H1 (cell line): ENCODE measurements around the gene SCARB1. TPM values are rescaled to one million over a fixed set of nuclear protein-coding genes. Genes with fewer than 3 reads are reported as not detected.

Experiments used
- CTCF ChIA-PET: fragments of 300-600 bp; sonication (Branson Sonifier 250); formaldehyde crosslinking; loops from one replicate; lab custom pipeline; 2021; ENCODE audit not compliant: partially characterized antibody; lab: Charles Lee
- POLR2A ChIA-PET: fragments of 300-600 bp; sonication (Branson Sonifier 250); formaldehyde crosslinking; loops from one replicate; lab custom pipeline; 2021; ENCODE audit warnings: inconsistent platforms; ENCODE audit not compliant: partially characterized antibody; lab: Charles Lee
- DNase-seq, 2 experiments: peaks; one replicate each; pipeline versions ENCODE4 v3.0.0 to v3.0.0-alpha.2; 2010 to 2022; ENCODE audit warnings: low spot score in 2 of 2, low read depth in 1 of 2, mixed read lengths in 1 of 2
- FAIRE-seq: peaks from 2 replicates; lab custom pipeline; 2011; peaks lifted over from hg19 to GRCh38; lab: Jason Lieb, UNC
- H2AFZ ChIP-seq: 2 replicates; pipeline ENCODE4 v1.8.1; 2012; ENCODE audit warnings: low read length, inconsistent platforms
- H2AK5ac ChIP-seq: 2 replicates; pipeline ENCODE4 v1.6.1; 2013; ENCODE audit warnings: low read depth, low read length
- H2BK120ac ChIP-seq: replicated peaks from 2 replicates; pipeline ENCODE3; 2013; ENCODE audit warnings: low read depth, low read length, inconsistent platforms
- H2BK12ac ChIP-seq: 2 replicates; pipeline ENCODE4 v1.6.1; 2013; ENCODE audit warnings: low read depth, low read length
- H2BK15ac ChIP-seq: 2 replicates; pipeline ENCODE4 v1.6.1; 2013; ENCODE audit warnings: low read length
- H2BK20ac ChIP-seq: 2 replicates; pipeline ENCODE4 v1.6.1; 2013; ENCODE audit warnings: low read length
- H2BK5ac ChIP-seq: 2 replicates; pipeline ENCODE4 v1.6.1; 2013; ENCODE audit warnings: low read depth, low read length
- H3K14ac ChIP-seq: 2 replicates; pipeline ENCODE4 v1.6.1; 2013; ENCODE audit warnings: inconsistent platforms; ENCODE audit not compliant: insufficient read length
- H3K18ac ChIP-seq: 2 replicates; pipeline ENCODE4 v1.6.1; 2013; ENCODE audit warnings: low read length; ENCODE audit errors: extremely low read depth
- H3K23ac ChIP-seq: 2 replicates; pipeline ENCODE4 v1.6.1; 2013; ENCODE audit warnings: inconsistent platforms; ENCODE audit not compliant: insufficient read length
- H3K23me2 ChIP-seq: 2 replicates; pipeline ENCODE4 v1.6.1; 2013; ENCODE audit warnings: low read depth, low read length
- H3K27ac ChIP-seq: 2 replicates; pipeline ENCODE4 v1.6.1; 2011; ENCODE audit warnings: low read depth, low read length, inconsistent platforms
- H3K27me3 ChIP-seq, 4 experiments: replicated peaks in 1 of 4; 1 replicate in 1 of 4; 2 replicates in 3 of 4; pipeline versions ENCODE4 v1.6.1 to v1.8.1; 2011 to 2013; ENCODE audit warnings: low read length in 3 of 4, mild to moderate bottlenecking in 3 of 4, inconsistent platforms in 2 of 4, mixed read lengths in 2 of 4, moderate library complexity in 1 of 4; ENCODE audit not compliant: control insufficient read depth in 3 of 4, insufficient read depth in 3 of 4; ENCODE audit errors: extremely low read depth in 1 of 4
- H3K36me3 ChIP-seq, 4 experiments: 2 replicates each; pipeline versions ENCODE4 v1.6.1 to v1.8.1; 2011 to 2013; ENCODE audit warnings: mild to moderate bottlenecking in 4 of 4, low read length in 3 of 4, moderate library complexity in 2 of 4, control low read depth in 1 of 4, inconsistent platforms in 1 of 4; ENCODE audit not compliant: insufficient read depth in 4 of 4, control insufficient read depth in 2 of 4
- H3K4ac ChIP-seq: replicated peaks from 2 replicates; pipeline ENCODE3; 2013; ENCODE audit warnings: low read length, low read depth, mixed read lengths, inconsistent platforms; ENCODE audit not compliant: insufficient read length
- H3K4me1 ChIP-seq, 4 experiments: replicated peaks in 1 of 4; 1 replicate in 1 of 4; 2 replicates in 3 of 4; pipeline versions ENCODE4 v1.6.1 to v1.8.1; 2011 to 2013; ENCODE audit warnings: low read length in 3 of 4, inconsistent platforms in 2 of 4, mixed read lengths in 1 of 4; ENCODE audit not compliant: insufficient read depth in 4 of 4, control insufficient read depth in 3 of 4
- H3K4me2 ChIP-seq, 2 experiments: 2 replicates each; pipeline versions ENCODE4 v1.6.1 to v1.8.1; 2011 to 2013; ENCODE audit warnings: low read depth in 2 of 2, low read length in 2 of 2, control low read depth in 1 of 2, inconsistent platforms in 1 of 2, mild to moderate bottlenecking in 1 of 2; ENCODE audit not compliant: insufficient read depth in 1 of 2
- H3K4me3 ChIP-seq, 4 experiments: fragments of 200-600, 300-600 bp in 1 of 4; sonication (generic), shearing (Covaris generic), sonication (Bioruptor Twin) in 1 of 4; 2 replicates each; pipeline versions ENCODE4 v1.5.1 to v1.8.1; 2011 to 2016; ENCODE audit warnings: low read length in 4 of 4, low read depth in 3 of 4, control low read depth in 2 of 4, inconsistent platforms in 2 of 4, mild to moderate bottlenecking in 2 of 4, mixed read lengths in 1 of 4, moderate library complexity in 1 of 4; ENCODE audit not compliant: insufficient read depth in 2 of 4; ENCODE audit errors: extremely low read depth in 1 of 4
- H3K56ac ChIP-seq: replicated peaks from 2 replicates; pipeline ENCODE3; 2013; ENCODE audit warnings: low read depth, mild to moderate bottlenecking, mixed read lengths, low read length, inconsistent platforms; ENCODE audit not compliant: insufficient read length
- H3K79me1 ChIP-seq: 2 replicates; pipeline ENCODE4 v1.6.1; 2013; ENCODE audit warnings: low read depth, low read length, control low read depth
- H3K79me2 ChIP-seq, 2 experiments: 2 replicates each; pipeline versions ENCODE4 v1.6.1 to v1.8.1; 2012 to 2013; ENCODE audit warnings: low read length in 2 of 2, mild to moderate bottlenecking in 2 of 2, inconsistent platforms in 1 of 2; ENCODE audit not compliant: insufficient read depth in 2 of 2, control insufficient read depth in 1 of 2
- H3K9ac ChIP-seq, 4 experiments: replicated peaks in 1 of 4; 1 replicate in 1 of 4; 2 replicates in 3 of 4; pipeline versions ENCODE4 v1.6.1 to v1.8.1; 2011 to 2013; ENCODE audit warnings: low read depth in 3 of 4, low read length in 3 of 4, control low read depth in 2 of 4, mild to moderate bottlenecking in 2 of 4, moderate library complexity in 2 of 4, inconsistent platforms in 1 of 4; ENCODE audit errors: extremely low read depth in 1 of 4
- H3K9me3 ChIP-seq, 2 experiments: 2 replicates each; pipeline versions ENCODE4 v1.6.1 to v1.8.1; 2012 to 2013; ENCODE audit warnings: mild to moderate bottlenecking in 2 of 2, moderate library complexity in 2 of 2, control low read depth in 1 of 2, inconsistent platforms in 1 of 2, low read depth in 1 of 2, low read length in 1 of 2, mixed read lengths in 1 of 2; ENCODE audit not compliant: insufficient read depth in 2 of 2
- H4K20me1 ChIP-seq, 2 experiments: replicated peaks in 1 of 2; 2 replicates each; pipeline versions ENCODE3 to v1.8.1; 2011 to 2013; ENCODE audit warnings: inconsistent platforms in 2 of 2, low read length in 2 of 2, mild to moderate bottlenecking in 1 of 2; ENCODE audit not compliant: insufficient read depth in 2 of 2, control insufficient read depth in 1 of 2
- H4K5ac ChIP-seq: 2 replicates; pipeline ENCODE4 v1.6.1; 2013; ENCODE audit warnings: low read length, low read depth, mixed read lengths, inconsistent platforms; ENCODE audit not compliant: insufficient read length
- H4K8ac ChIP-seq: 2 replicates; pipeline ENCODE4 v1.8.0; 2013; ENCODE audit warnings: mild to moderate bottlenecking, moderate library complexity, low read length, inconsistent platforms; ENCODE audit not compliant: insufficient read depth; ENCODE audit errors: extremely low read depth
- H4K91ac ChIP-seq: replicated peaks from 2 replicates; pipeline ENCODE3; 2013; ENCODE audit warnings: low read length, mixed read lengths, inconsistent platforms; ENCODE audit not compliant: insufficient read length
- CTCF ChIP-seq, 3 experiments: IDR thresholded peaks; 1 replicate in 2 of 3; 2 replicates in 1 of 3; pipeline versions ENCODE4 v1.5.1 to v1.6.1; 2011; ENCODE audit warnings: low read length in 3 of 3, mild to moderate bottlenecking in 3 of 3, inconsistent platforms in 2 of 3, low read depth in 1 of 3, moderate library complexity in 1 of 3; ENCODE audit not compliant: insufficient read depth in 1 of 3; ENCODE audit errors: control extremely low read depth in 1 of 3
- FOSL1 ChIP-seq: IDR thresholded peaks from 2 replicates; pipeline ENCODE4 v1.6.1; 2011; ENCODE audit warnings: mild to moderate bottlenecking, low read depth, low read length, moderate library complexity; ENCODE audit not compliant: insufficient read depth
- KDM5A ChIP-seq: fragments of 200-600 bp; IDR thresholded peaks from 2 replicates; pipeline ENCODE4 v1.7.1; 2012; ENCODE audit warnings: mild to moderate bottlenecking, low read length, inconsistent platforms, mixed read lengths
- SIRT6 ChIP-seq: IDR thresholded peaks from one replicate; pipeline ENCODE4 v1.7.1; 2012; ENCODE audit warnings: low read length, inconsistent platforms
- WGBS, 2 experiments: shearing (Covaris generic) in 1 of 2; methylation state at CpG; one replicate each; pipeline versions ENCODE4 v1.1.6 to v1.1.7; 2013 to 2015; ENCODE audit warnings: low lambda C conversion rate in 2 of 2, mixed read lengths in 2 of 2, inconsistent platforms in 1 of 2, low coverage in 1 of 2, missing lambda C conversion rate in 1 of 2; ENCODE audit not compliant: insufficient replicate concordance in 2 of 2, insufficient coverage in 1 of 2, insufficient read length in 1 of 2; ENCODE audit errors: extremely low coverage in 1 of 2, missing lambda C conversion rate in 1 of 2; 5-methylcytosine and 5-hydroxymethylcytosine counted together
- polyA plus RNA-seq, 7 experiments: library from polyadenylated mRNA; depleted of rRNA in 3 of 7; stranded (reverse) in 5 of 7; unstranded in 2 of 7; fragments of >200 nt in 5 of 7; fragments of 200-250 nt in 2 of 7; gene quantifications; 1 replicate in 5 of 7; 2 replicates in 1 of 7; 4 replicates in 1 of 7; pipeline versions ENCODE4 v1.2.1 to v1.2.3, GENCODE V29; 2011 to 2013; ENCODE audit warnings: missing spikeins in 2 of 7, mixed read lengths in 2 of 7
- total RNA-seq: library from RNA; stranded (reverse); fragmentation: NEBNext Ultra II Directional; extraction: Animal tissue kit (Norgen Biotek cat#: 25700); gene quantifications from 2 replicates; pipeline ENCODE4 v1.2.1, GENCODE V29; 2021

SCARB1 gene
- total and polyA plus RNA-seq, 2 of the 8 experiments (the other 6 are each of a cell fraction or from before 2014, with no cell fraction given), result 45.3 to 57.1 TPM

DNA sequence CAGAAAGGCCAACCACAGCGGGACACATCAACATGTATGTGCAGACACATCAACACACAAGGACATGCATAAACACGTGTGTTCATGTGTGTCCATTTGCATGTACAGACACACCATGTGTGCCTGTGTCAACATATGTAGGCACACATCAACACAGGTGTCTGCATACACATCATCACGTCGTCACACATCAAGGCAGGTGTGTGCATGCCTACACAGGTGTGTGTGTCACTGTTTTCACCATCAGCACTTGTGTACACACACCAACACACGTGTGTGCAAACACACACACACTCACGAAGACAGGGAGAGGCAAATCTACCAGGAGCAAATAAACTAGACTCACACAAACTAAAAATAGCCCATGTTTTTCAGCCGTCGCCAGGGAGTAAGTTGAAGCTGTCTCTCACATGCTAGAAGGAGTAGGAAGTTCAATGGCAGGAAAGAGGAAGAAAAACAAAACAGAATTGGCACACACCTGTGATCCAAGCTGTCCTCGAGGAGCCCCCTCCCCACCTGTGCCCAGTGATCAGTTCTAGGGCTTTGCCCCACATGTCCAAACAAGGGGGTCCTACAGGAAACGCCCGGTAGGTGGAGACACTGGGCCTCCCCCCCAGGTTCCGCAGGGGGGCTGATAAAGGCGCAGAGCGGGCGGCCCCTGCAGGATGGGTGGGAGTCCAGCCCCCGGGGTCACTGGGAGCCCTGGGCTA is 7.4 kb downstream of the SCARB1 start:
- no peak for FAIRE-seq

More for the DNA sequence above, 7.4 kb downstream of the SCARB1 start:
- Histone ChIP-seq H3K18ac (no peak overlapping the region), H3K4me3 (no peak overlapping the region), H3K4me1 (no peaks in the 10 kb centered on the region; a peak in 1 of 7 replicates), H3K4ac (no peak overlapping the region), H3K27me3 (no peaks in the 10 kb centered on the region), H3K14ac (no peak overlapping the region), H3K23me2 (no peaks in the 10 kb centered on the region), H2BK12ac (no peak overlapping the region), H3K79me1 (peaks cover 19% of the 10 kb centered on the region), H2BK120ac (no peak overlapping the region), H4K5ac (no peak overlapping the region), H3K56ac (no peak overlapping the region), H3K9me3 (no peaks in the 10 kb centered on the region), H3K9ac (no peak overlapping the region), H2BK15ac (no peak overlapping the region), H2BK5ac (no peak overlapping the region; the same call in 1 of the 2 replicates), H3K23ac (no peak overlapping the region), H3K79me2 (peaks cover 0 to 14% of the 10 kb centered on the region in 2 experiments), H3K36me3 (peaks cover 0 to 2% (median 0%) of the 10 kb centered on the region in 4 experiments; a peak in 1 of 8 replicates), H4K20me1 (peaks cover 0 to 8% of the 10 kb centered on the region in 2 experiments), H2AFZ (no peak overlapping the region), H4K91ac (no peak overlapping the region), H3K27ac (no peak overlapping the region), H2AK5ac (no peak overlapping the region; the same call in 1 of the 2 replicates), H2BK20ac (no peak overlapping the region), H3K4me2 (no peak overlapping the region), H4K8ac (peak overlapping the region; percentile 11; the same call in 1 of the 2 replicates)
- TF ChIP-seq FOSL1 (no peak), SIRT6 (no peak), CTCF (IDR thresholded peaks at IDR 0.05; ENCODE audit: control extremely low read depth in 1 of 3, insufficient read depth in 1 of 3, low read depth in 1 of 3, low read length in 3 of 3) (peak; percentile 7 to 46 (median 21)), KDM5A (no peak)
- POLR2A ChIA-PET, result interaction anchor here (1.4 to 2.1 kb wide), 3 partner anchors 8 to 54 kb away, joined by 4 to 5 read pairs (median 5); no protein-coding TSS in a partner anchor
- 89% methylated on average over 16 of the region's 16 CpGs; no CpG with 5 or more reads in 1 of the 2 experiments for WGBS, 2 experiments
- DNase-seq, result no peak
- CTCF ChIA-PET, result interaction anchor here (1.0 to 2.5 kb wide), 4 partner anchors 13 to 50 kb away, joined by 4 to 6 read pairs (median 4); no protein-coding TSS in a partner anchor
